HepG2 (cell line): Measurements from ENCODE around the gene USP5. TPM values are rescaled to one million over a fixed set of nuclear protein-coding genes. Genes with fewer than 3 reads are reported as not detected.

Source experiments
- EP300 ChIP-seq, 3 experiments: sonication (generic) in 1 of 3; formaldehyde crosslinking in 1 of 3; IDR thresholded peaks; 2 replicates each; pipeline versions ENCODE4 v1.5.1 to v1.6.1; 2011 to 2020; ENCODE audit warnings: low read depth in 2 of 3, low read length in 2 of 3, borderline replicate concordance in 1 of 3, improper control_type of control experiment in 1 of 3, mild to moderate bottlenecking in 1 of 3, missing genetic modification reagents in 1 of 3, moderate library complexity in 1 of 3
- GLI4 ChIP-seq: sonication (generic); formaldehyde crosslinking; IDR thresholded peaks from 2 replicates; pipeline ENCODE4 v1.5.1; 2020; ENCODE audit warnings: missing genetic modification reagents, mild to moderate bottlenecking, moderate library complexity, borderline replicate concordance
- GPBP1L1 ChIP-seq: sonication (generic); formaldehyde crosslinking; IDR thresholded peaks from 2 replicates; pipeline ENCODE4 v1.5.0; 2020; ENCODE audit warnings: mild to moderate bottlenecking, missing genetic modification reagents
- ISX ChIP-seq: sonication (generic); formaldehyde crosslinking; conservative IDR thresholded peaks from 2 replicates; pipeline ENCODE4 v1.5.0; 2020; ENCODE audit warnings: missing genetic modification reagents
- JUNB ChIP-seq: sonication (generic); formaldehyde crosslinking; IDR thresholded peaks from 2 replicates; pipeline ENCODE4 v1.8.0; 2022; ENCODE audit warnings: missing genetic modification reagents, mild to moderate bottlenecking, borderline replicate concordance
- PAXIP1 ChIP-seq: sonication (generic); formaldehyde crosslinking; conservative IDR thresholded peaks from 2 replicates; pipeline ENCODE4 v1.4.0; 2020; ENCODE audit warnings: mild to moderate bottlenecking, missing genetic modification reagents, moderate library complexity
- SNAI1 ChIP-seq: sonication (generic); formaldehyde crosslinking; IDR thresholded peaks from 2 replicates; pipeline ENCODE4 v1.5.0; 2020; ENCODE audit warnings: mild to moderate bottlenecking, missing genetic modification reagents, borderline replicate concordance
- STAT6 ChIP-seq: sonication (generic); formaldehyde crosslinking; IDR thresholded peaks from 2 replicates; pipeline ENCODE4 v1.4.0; 2020; ENCODE audit warnings: missing genetic modification reagents, mild to moderate bottlenecking, borderline replicate concordance
- TBX2 ChIP-seq: sonication (generic); formaldehyde crosslinking; IDR thresholded peaks from 2 replicates; pipeline ENCODE4 v1.5.0; 2020; ENCODE audit warnings: missing genetic modification reagents, mild to moderate bottlenecking, borderline replicate concordance
- THYN1 ChIP-seq: sonication (generic); formaldehyde crosslinking; IDR thresholded peaks from 2 replicates; pipeline ENCODE4 v1.8.1; 2023; ENCODE audit warnings: low read depth, mild to moderate bottlenecking, moderate library complexity, missing genetic modification reagents, borderline replicate concordance
- TRIM24 ChIP-seq: sonication (generic); formaldehyde crosslinking; IDR thresholded peaks from 2 replicates; pipeline ENCODE4 v1.8.0; 2022; ENCODE audit warnings: mild to moderate bottlenecking, missing genetic modification reagents
- ZBTB26 ChIP-seq: IDR thresholded peaks from 2 replicates; pipeline ENCODE4 v1.6.1; 2016; ENCODE audit warnings: missing compliant biosample characterization, missing genetic modification reagents, borderline replicate concordance
- ZBTB42 ChIP-seq: sonication (generic); formaldehyde crosslinking; IDR thresholded peaks from 2 replicates; pipeline ENCODE4 v1.5.0; 2020; ENCODE audit warnings: mild to moderate bottlenecking, missing genetic modification reagents
- ZNF414 ChIP-seq: sonication (generic); formaldehyde crosslinking; IDR thresholded peaks from 2 replicates; pipeline ENCODE4 v1.5.0; 2020; ENCODE audit warnings: missing genetic modification reagents
- ZNF607 ChIP-seq: sonication (generic); formaldehyde crosslinking; IDR thresholded peaks from 2 replicates; pipeline ENCODE4 v1.5.1; 2020; ENCODE audit warnings: missing genetic modification reagents, mild to moderate bottlenecking, borderline replicate concordance
- ZNF749 ChIP-seq: sonication (generic); formaldehyde crosslinking; IDR thresholded peaks from 2 replicates; pipeline ENCODE4 v1.8.0; 2022; ENCODE audit warnings: mild to moderate bottlenecking, missing genetic modification reagents, moderate library complexity, borderline replicate concordance
- polyA plus RNA-seq, 8 experiments: library from polyadenylated mRNA; depleted of rRNA in 3 of 8; stranded (reverse) in 7 of 8; unstranded in 1 of 8; fragments of >200 nt; fragmentation: Illumina TruSeq in 4 of 8; extraction: Trizol in 4 of 8; gene quantifications; 2 replicates each; pipeline versions ENCODE4 v1.2.1 to v1.2.3, GENCODE V29; 2011 to 2016; ENCODE audit warnings: low read depth in 4 of 8, missing spikeins in 1 of 8, mixed read lengths in 1 of 8; ENCODE audit not compliant: insufficient read depth in 1 of 8
- total RNA-seq, 5 experiments: library from RNA; depleted of rRNA; stranded (reverse); fragments of >200 nt; fragmentation: Illumina TruSeq; extraction: Trizol; gene quantifications; 2 replicates each; pipeline ENCODE4 v1.2.3, GENCODE V29; 2016; ENCODE audit warnings: low read depth in 1 of 5

Gene USP5
- total and polyA plus RNA-seq, 2 of the 13 experiments (the other 11 are each of a cell fraction or from before 2014, with no cell fraction given) = 39.6 to 56.0 TPM

- peak; percentile 85 for TF ChIP-seq PAXIP1
- TF ChIP-seq ZBTB42 (CRISPR knock-in tag) = 0 out of 2 replicates have a peak, but pooled peaks have one; percentile 40
- peak; percentile 90; the same call in 1 of the 2 replicates for TF ChIP-seq ZNF607 (CRISPR knock-in tag)
- TF ChIP-seq GPBP1L1 = no peak
- no peak for TF ChIP-seq SNAI1 (CRISPR knock-in tag)
- no peak for TF ChIP-seq ZBTB26 (CRISPR knock-in tag)
- 0 out of 2 replicates have a peak, but pooled peaks have one; percentile 51 for TF ChIP-seq GLI4 (CRISPR knock-in tag)
- TF ChIP-seq TRIM24 = no peak
- peak; percentile 94 for TF ChIP-seq TBX2 (CRISPR knock-in tag)
- no peak for TF ChIP-seq THYN1 (CRISPR knock-in tag)
- TF ChIP-seq JUNB (CRISPR knock-in tag) = no peak; the same call in 1 of the 2 replicates
- no peak; the same call in 1 of the 2 replicates for TF ChIP-seq ZNF414
- 0 out of 2 replicates have a peak, but pooled peaks have one; percentile 47 for TF ChIP-seq ISX (CRISPR knock-in tag)
- peak in 1 of 2 experiments; percentile 56; a peak in 3 of 4 replicates for TF ChIP-seq EP300 (IDR thresholded peaks at IDR 0.05; ENCODE audit: low read depth in 2 of 2, low read length in 2 of 2)
- peak; percentile 71 for TF ChIP-seq EP300 (CRISPR knock-in tag; IDR thresholded peaks at IDR 0.05; ENCODE audit: borderline replicate concordance)
- peak; percentile 77; the same call in 1 of the 2 replicates for TF ChIP-seq STAT6 (CRISPR knock-in tag)
- TF ChIP-seq ZNF749 (CRISPR knock-in tag) = peak; percentile 82; the same call in 1 of the 2 replicates
Observed at GRCh38 chr12:6890789-6891645, 39.1 kb downstream of the USP5 start (continued).
